HG03045 (cell line): ENCODE results near the gene GLI3.

Experiments used
- ATAC-seq: cut with Tn5 transposase; IDR thresholded peaks from one replicate; pipeline ENCODE4 v1.9.1; 2021; ENCODE audit warnings: mild to moderate bottlenecking, moderate library complexity; ENCODE audit not compliant: unreplicated experiment

GLI3 gene

GRCh38 chr7:41942468-41943093 lies 294.4 kb downstream of the GLI3 start:
- ATAC-seq: no peak

- peak; percentile 88 for ATAC-seq
Observed at GRCh38 chr7:41940760-41941343, 296.2 kb downstream of the GLI3 start.

- ATAC-seq: no peak
Observed at GRCh38 chr7:41938371-41938770, 298.6 kb downstream of the GLI3 start.

GRCh38 chr7:41933427-41933826 lies 303.6 kb downstream of the GLI3 start:
- no peak for ATAC-seq

- ATAC-seq: no peak
Observed at GRCh38 chr7:41931263-41931646, 305.8 kb downstream of the GLI3 start.

DNA sequence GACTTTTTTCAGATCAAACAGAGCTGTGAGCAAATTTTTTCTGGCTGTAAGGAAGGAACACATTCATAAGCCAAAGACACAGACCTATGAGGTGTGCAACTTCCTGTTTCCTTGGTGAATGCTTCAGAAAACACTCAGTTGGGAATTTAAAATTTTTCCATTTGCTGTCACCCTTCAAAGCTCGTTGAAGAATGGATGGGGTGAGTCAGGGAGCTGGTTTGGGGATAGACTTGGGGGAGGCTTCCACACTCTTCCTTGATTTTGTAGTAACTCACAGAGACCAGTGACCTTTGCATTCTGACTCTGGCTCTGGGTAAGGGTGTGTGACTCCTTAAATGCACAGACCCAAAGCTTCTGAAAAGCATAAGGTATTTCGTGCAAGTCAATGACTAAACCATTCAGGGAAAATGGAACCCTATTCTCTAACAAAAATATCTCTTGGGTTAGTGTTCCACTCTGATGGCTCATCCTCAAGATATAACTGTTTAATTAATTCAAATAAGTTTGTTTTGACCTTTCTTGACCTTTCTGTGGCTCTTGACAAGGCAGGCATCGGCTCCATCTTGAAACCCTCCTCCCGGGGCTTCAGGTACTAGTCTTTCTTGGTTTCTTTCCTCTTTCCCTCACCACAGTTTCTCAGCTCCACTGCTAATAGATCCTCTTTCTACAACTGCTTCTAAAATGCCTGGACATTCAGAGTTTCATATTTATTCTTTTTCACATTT lies 306.3 kb downstream of the GLI3 start:
- no peak for ATAC-seq

GRCh38 chr7:41928781-41929180 lies 308.2 kb downstream of the GLI3 start:
- no peak for ATAC-seq

GRCh38 chr7:41928166-41928565 lies 308.8 kb downstream of the GLI3 start:
- no peak for ATAC-seq

DNA sequence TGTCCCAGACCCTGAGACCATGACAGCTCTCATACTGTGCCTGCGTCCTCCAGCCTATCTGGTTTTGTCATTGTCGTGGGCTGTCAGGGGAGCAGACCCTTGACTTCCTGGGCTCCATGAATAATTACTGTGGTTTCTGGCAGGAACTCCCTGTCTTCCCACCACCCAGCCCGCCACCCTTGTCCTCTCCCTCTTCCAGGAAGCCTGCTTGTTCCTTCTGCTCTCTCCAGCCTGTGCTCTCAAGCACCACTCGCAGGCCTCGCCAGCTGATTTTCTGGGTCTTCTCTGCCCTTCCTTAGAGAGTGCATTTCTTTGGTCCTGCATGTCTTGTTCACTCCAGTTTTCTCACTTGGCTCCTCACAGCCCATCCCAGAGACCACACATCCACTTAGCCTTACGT lies 309.6 kb downstream of the GLI3 start:
- no peak for ATAC-seq

GRCh38 chr7:41925946-41926345 lies 311.1 kb downstream of the GLI3 start:
- no peak for ATAC-seq

DNA sequence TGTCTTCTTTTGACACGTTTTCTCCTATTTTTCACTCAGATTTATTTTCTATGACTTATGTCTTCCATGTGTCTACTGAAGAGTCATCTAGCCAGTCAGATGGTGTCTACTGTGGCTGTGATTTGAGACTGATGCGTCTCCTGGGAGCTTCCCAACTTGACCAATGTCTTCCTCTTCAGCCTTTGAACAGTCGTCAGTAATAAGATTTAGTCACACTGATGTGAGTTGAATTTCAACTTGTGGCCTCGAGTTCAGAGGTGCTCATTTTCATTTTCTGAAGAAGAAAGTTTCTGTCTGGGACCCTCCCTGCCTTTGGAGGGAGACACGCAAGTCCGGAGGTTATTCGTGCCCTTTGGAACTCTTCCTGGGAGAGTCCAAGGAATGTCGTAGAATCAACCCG lies 312.2 kb downstream of the GLI3 start:
- ATAC-seq: no peak

DNA sequence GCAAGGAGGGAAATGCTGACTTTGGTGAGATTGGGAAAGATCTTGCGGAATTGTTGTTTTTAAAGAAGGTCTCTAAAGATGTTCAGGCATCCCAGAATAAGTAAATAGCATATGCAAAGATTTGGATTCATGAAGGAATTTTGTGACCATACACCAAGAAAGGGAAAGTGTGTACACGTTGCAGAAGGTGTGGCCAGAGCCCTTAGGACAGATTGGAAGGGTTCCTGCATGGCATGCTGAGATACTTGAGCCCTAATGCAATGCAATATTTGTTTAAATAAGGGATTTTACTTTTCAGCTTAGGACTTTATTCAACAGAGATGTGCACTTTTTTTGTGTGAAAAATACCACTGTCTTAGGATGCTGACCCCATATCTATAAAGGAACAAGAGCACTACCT lies 314.6 kb downstream of the GLI3 start:
- no peak for ATAC-seq

DNA sequence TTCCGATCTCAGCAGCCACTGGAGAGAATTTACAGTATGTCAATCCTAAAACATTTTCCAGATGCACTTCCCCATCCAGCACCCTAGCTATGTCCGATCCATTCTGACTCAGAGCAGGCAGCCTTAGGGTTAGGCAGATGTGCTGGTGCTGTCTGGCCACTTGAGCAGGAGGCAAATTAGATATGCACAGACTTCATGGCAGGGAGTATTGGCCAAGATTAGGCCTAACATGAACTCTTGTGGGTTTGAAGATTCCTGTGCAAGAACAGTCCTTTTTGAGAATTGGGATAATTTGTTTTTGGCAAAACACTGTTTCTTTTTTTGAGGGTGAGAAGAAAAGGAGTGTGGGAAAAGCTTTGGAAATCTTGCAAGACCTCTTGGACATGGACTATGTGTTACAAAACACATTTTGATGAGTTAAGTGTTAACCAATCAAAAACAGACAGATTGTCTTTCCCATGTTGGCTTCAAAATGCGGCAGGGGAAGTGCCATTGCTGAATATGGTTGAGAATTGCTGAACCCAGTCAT lies 315.5 kb downstream of the GLI3 start:
- no peak for ATAC-seq

- no peak for ATAC-seq
Observed at GRCh38 chr7:41918597-41918996, 318.4 kb downstream of the GLI3 start.

DNA sequence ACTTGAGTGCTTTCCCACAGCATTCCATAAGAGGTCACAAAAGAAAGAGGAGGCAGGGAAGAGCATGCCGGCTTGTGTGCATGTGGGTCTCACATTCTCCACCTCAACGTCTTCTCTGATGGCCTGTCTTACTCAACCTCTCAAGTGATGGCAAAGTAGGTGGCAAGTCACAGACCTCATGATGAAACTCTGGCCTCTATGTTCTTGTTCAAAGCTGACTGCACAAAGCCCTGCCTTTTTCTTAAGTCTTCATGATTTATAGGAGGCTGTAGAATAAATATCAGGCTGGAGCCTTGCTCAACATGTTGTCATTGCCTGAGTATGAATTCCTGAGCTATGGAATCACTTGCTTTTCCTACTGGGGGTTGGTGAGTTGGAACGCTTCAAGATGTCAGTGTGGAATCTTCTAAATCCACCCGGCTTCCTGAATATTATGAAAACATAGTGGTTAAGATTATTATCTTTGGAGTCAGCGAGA lies 320.5 kb downstream of the GLI3 start:
- ATAC-seq: no peak

DNA sequence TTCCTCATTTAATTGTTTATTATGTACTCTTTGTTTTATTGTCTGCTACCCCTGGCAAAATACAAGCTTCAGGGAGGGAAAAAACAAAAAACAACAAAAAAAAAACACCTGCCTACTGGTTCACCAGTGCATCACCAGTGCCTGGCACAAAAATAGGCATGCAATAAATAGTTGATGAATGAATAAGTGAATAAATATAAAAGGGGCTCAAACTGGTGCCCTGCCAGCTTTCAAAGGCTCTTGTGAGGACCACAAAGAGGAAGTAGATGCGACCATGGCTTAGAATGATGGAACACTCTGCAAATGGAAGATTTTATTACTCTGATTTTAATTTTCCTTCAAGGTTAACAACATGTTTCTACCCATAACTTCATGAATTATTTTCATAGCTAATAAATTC lies 321.1 kb downstream of the GLI3 start:
- no peak for ATAC-seq

GRCh38 chr7:41912851-41913567 lies 324.0 kb downstream of the GLI3 start:
- no peak for ATAC-seq

GRCh38 chr7:41912426-41912825 lies 324.6 kb downstream of the GLI3 start:
- no peak for ATAC-seq

DNA sequence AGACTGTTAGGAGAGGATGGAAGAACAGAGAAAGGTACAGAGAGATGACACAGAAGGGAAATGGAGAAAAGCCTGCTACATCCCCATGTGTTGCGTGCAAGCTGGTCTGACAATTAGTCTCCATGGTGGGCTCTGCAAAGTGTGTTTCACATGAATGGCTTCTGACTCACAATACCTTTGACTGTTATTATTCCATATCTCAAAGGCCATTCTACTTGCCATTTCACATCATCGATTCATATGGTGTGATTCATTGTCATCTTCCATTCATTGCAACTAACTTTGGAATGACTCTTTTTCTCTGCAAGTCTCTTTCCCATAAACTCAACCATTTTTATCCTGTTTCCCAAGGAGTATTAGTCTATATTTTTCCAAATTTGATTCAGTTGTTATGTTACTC lies 325.2 kb downstream of the GLI3 start:
- ATAC-seq: no peak
